PC-9 (cell line): ENCODE measurements around the gene NF2. TPM values are rescaled to one million over a fixed set of nuclear protein-coding genes. Genes with fewer than 3 reads are reported as not detected.

Source experiments
- Bru-seq: library from RNA; stranded (reverse); fragments of 400-500 nt; gene quantifications from one replicate; lab custom pipeline; 2021; lab: Mats Ljungman, UMichigan
- BruChase-seq, 2 experiments: library from RNA; stranded (reverse); fragments of 400-500 nt; gene quantifications; one replicate each; lab custom pipeline; 2021; lab: Mats Ljungman, UMichigan
- BruUV-seq: library from RNA; stranded (reverse); fragments of 400-500 nt; replicated peaks from 2 replicates; lab custom pipeline; 2021; lab: Mats Ljungman, UMichigan
- CTCF ChIA-PET: fragments of 300-600 bp; sonication (Branson Sonifier 250); formaldehyde crosslinking; loops from one replicate; lab custom pipeline; 2022; ENCODE audit warnings: antibody characterized with exemption; lab: Charles Lee
- POLR2A ChIA-PET: fragments of 300-600 bp; sonication (Branson Sonifier 250); formaldehyde crosslinking; loops from one replicate; lab custom pipeline; 2022; ENCODE audit warnings: antibody characterized with exemption; ENCODE audit not compliant: unreplicated experiment; lab: Charles Lee
- DNase-seq, 2 experiments: peaks; one replicate each; pipeline versions ENCODE4 v3.0.0 to v3.0.0-alpha.2; 2015 to 2022; ENCODE audit warnings: mixed read lengths in 1 of 2
- H2AFZ ChIP-seq: fragments of 200-600 bp; sonication (generic); 2 replicates; pipeline ENCODE4 v1.8.1; 2017; ENCODE audit warnings: antibody characterized with exemption
- H3F3A ChIP-seq: fragments of 200-600 bp; sonication (generic); 2 replicates; pipeline ENCODE4 v1.8.1; 2017; ENCODE audit warnings: antibody characterized with exemption, mild to moderate bottlenecking, low read depth; ENCODE audit not compliant: insufficient read depth
- H3K27ac ChIP-seq: fragments of 200-600 bp; sonication (generic); 2 replicates; pipeline ENCODE4 v1.6.1; 2016; ENCODE audit warnings: mixed run types
- H3K27me3 ChIP-seq: fragments of 200-600 bp; sonication (generic); 2 replicates; pipeline ENCODE4 v1.6.1; 2016; ENCODE audit warnings: low read depth, mixed run types; ENCODE audit not compliant: insufficient read depth
- H3K36me3 ChIP-seq: fragments of 200-600 bp; sonication (generic); 2 replicates; pipeline ENCODE4 v1.6.1; 2016; ENCODE audit warnings: low read depth, mixed run types
- H3K4me1 ChIP-seq: fragments of 200-600 bp; sonication (generic); replicated peaks from 2 replicates; pipeline ENCODE4 v1.6.1; 2016; ENCODE audit warnings: mixed run types; ENCODE audit not compliant: insufficient read depth
- H3K4me2 ChIP-seq: fragments of 200-600 bp; sonication (generic); 2 replicates; pipeline ENCODE4 v1.6.1; 2017; ENCODE audit warnings: mixed run types
- H3K4me3 ChIP-seq: fragments of 200-600 bp; sonication (generic); 2 replicates; pipeline ENCODE4 v1.6.1; 2016; ENCODE audit warnings: mixed run types
- H3K79me2 ChIP-seq: fragments of 200-600 bp; sonication (generic); 2 replicates; pipeline ENCODE4 v1.6.1; 2017; ENCODE audit warnings: low read depth, mixed run types
- H3K9me2 ChIP-seq: fragments of 200-600 bp; sonication (generic); 2 replicates; pipeline ENCODE4 v1.8.1; 2017; ENCODE audit warnings: mild to moderate bottlenecking; ENCODE audit not compliant: insufficient read depth
- H3K9me3 ChIP-seq: fragments of 200-600 bp; sonication (generic); 2 replicates; pipeline ENCODE4 v1.8.1; 2016; ENCODE audit warnings: low read depth; ENCODE audit not compliant: insufficient read depth
- H4K20me1 ChIP-seq: fragments of 200-600 bp; sonication (generic); 2 replicates; pipeline ENCODE4 v1.8.1; 2017; ENCODE audit not compliant: insufficient read depth
- EZH2 ChIP-seq: fragments of 200-600 bp; sonication (generic); IDR thresholded peaks from 2 replicates; pipeline ENCODE4 v1.8.0; 2017; ENCODE audit warnings: antibody characterized with exemption, low read depth
- intact Hi-C: fragments of 100-400 bp; cut with micrococcal nuclease; formaldehyde crosslinking; loops from one replicate; pipeline ENCODE4 v1.10.0; 2022; ENCODE audit not compliant: unreplicated experiment
- long read RNA-seq: library from polyadenylated mRNA; stranded (forward); transcript quantifications from one replicate; pipeline ENCODE4 v2.0.0, GENCODE V29; 2022
- total RNA-seq: library from RNA; stranded (reverse); gene quantifications from 2 replicates; pipeline ENCODE4 v1.2.3, GENCODE V29; 2021
- TF ChIP-seq, protein P1 (sequence below): fragments of 200-600 bp; sonication (generic); conservative IDR thresholded peaks from 2 replicates; pipeline ENCODE4 v1.6.1; 2017; ENCODE audit warnings: mixed run types, antibody characterized with exemption, mild to moderate bottlenecking, moderate library complexity

The NF2 gene
- total RNA-seq (58.5 and 73.2 TPM in 2 replicates), Bru-seq, nascent RNA (percentile 79 among the genes with signal in this experiment), BruChase-seq, experiment 1, labeled RNA remaining after a 2-hour chase (percentile 73 among the genes with signal in this experiment), BruChase-seq, experiment 2, labeled RNA remaining after a 6-hour chase (percentile 85 among the genes with signal in this experiment)
- long read RNA-seq, full-length matches to known transcripts = 19 of 37 reads
- long read RNA-seq, partial matches to known transcripts = 3 of 37 reads
- long read RNA-seq, other reads (novel, unspliced or antisense) = 15 of 37 reads

DNA sequence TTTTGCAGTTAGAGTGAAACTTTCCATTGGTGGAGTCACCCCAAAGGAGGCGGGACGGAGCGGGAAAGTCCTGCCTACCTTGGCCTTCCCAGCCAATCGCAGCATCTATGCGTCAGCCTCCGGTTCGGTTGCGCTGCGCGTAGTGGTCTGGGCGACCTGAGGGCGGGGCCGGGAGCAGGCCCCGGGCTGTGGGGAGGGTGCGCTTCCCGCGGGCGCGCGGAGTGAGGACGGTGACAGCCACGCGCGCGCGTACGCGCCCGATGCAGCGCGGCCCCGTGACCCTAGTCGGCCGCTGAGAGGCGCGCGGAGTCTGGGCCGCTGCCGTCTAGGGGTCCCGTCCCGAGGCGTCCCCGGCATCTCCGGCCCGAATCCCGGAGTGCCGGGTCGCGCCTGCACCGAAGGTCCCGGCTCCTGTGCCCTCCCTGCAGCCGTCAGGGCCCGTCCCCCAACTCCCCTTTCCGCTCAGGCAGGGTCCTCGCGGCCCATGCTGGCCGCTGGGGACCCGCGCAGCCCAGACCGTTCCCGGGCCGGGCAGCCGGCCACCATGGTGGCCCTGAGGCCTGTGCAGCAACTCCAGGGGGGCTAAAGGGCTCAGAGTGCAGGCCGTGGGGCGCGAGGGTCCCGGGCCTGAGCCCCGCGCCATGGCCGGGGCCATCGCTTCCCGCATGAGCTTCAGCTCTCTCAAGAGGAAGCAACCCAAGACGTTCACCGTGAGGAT, at the start of gene NF2:
Gene NF2, plus strand, starts transcription at position 276 of the 718 bp plus-strand sequence. Its CDS starts 366 bp downstream, at position 642.
- no peaks in the 10 kb centered on the region; the same call in 1 of the 2 replicates for H3K36me3 ChIP-seq
- H3K9me3 ChIP-seq = no peaks in the 10 kb centered on the region
- peaks cover 50% of the 10 kb centered on the region for H3K79me2 ChIP-seq
- DNase-seq = peak; percentile 96 to 98
- H3K27me3 ChIP-seq = no peaks in the 10 kb centered on the region
- H3K27ac ChIP-seq = peak within 1 kb of the TSS; percentile 35; the same call in 1 of the 2 replicates
- peak within 1 kb of the TSS; percentile 92 for H2AFZ ChIP-seq
- peaks cover 18% of the 10 kb centered on the region for H3F3A ChIP-seq
- peak within 1 kb of the TSS; percentile 99 for H3K4me2 ChIP-seq
- ChIA-PET CTCF (interaction anchor here (1.0 kb wide), 1 partner anchor 485 kb away, joined by 4 read pairs; no protein-coding TSS in a partner anchor), POLR2A (interaction anchor here (0.7 kb wide), 1 partner anchor 9 kb away, joined by 3 read pairs; no protein-coding TSS in a partner anchor)
- TF ChIP-seq, protein P1, sequence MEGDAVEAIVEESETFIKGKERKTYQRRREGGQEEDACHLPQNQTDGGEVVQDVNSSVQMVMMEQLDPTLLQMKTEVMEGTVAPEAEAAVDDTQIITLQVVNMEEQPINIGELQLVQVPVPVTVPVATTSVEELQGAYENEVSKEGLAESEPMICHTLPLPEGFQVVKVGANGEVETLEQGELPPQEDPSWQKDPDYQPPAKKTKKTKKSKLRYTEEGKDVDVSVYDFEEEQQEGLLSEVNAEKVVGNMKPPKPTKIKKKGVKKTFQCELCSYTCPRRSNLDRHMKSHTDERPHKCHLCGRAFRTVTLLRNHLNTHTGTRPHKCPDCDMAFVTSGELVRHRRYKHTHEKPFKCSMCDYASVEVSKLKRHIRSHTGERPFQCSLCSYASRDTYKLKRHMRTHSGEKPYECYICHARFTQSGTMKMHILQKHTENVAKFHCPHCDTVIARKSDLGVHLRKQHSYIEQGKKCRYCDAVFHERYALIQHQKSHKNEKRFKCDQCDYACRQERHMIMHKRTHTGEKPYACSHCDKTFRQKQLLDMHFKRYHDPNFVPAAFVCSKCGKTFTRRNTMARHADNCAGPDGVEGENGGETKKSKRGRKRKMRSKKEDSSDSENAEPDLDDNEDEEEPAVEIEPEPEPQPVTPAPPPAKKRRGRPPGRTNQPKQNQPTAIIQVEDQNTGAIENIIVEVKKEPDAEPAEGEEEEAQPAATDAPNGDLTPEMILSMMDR = no peak
- TF ChIP-seq EZH2 = no peak
- H3K4me1 ChIP-seq = peaks cover 40% of the 10 kb centered on the region
- H3K9me2 ChIP-seq = no peaks in the 10 kb centered on the region
- intact Hi-C loops = no loop called here
- BruUV-seq = no TSS peak
- no peaks in the 10 kb centered on the region for H4K20me1 ChIP-seq
- H3K4me3 ChIP-seq = peak within 1 kb of the TSS; percentile 90

DNA sequence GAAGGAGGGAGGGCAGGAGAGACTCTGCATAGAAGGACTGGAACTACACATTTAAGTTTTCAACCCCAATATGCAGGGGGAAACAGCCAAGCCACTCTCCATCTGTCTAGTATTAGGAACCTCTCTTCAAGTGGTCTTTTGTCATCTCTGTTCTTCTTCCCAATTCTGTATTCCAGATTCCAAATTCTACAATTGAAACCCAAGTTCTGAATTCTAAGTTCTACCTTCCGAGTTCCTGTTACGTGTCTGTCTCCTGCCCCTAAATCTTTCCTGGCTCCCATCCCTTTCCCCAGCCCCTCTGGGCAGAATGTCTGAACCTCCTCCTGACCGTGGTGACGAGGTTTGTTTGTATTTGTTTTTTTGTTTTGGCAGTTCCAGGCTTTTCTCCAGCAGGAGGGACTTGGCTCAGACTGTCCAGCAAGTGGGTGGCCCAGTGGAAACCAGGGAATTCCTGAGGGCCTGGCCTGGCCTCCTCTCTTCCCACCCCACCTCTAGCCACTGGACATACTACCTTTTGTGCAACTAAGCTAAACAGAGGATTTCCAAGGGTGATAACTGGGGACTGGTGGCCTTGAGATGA, 48.3 kb upstream of the NF2 start:
- no peaks in the 10 kb centered on the region for H4K20me1 ChIP-seq
- H2AFZ ChIP-seq = no peak overlapping the region
- no TSS peak for BruUV-seq
- DNase-seq = no peak
- H3K4me2 ChIP-seq = peak overlapping the region; percentile 87
- intact Hi-C loops = no loop called here
- H3K79me2 ChIP-seq = peaks cover 15% of the 10 kb centered on the region
- ChIA-PET POLR2A (no interaction called here), CTCF (no interaction called here)
- peak overlapping the region; percentile 12; the same call in 1 of the 2 replicates for H3K27ac ChIP-seq
- H3K9me3 ChIP-seq = no peaks in the 10 kb centered on the region
- peaks cover 30% of the 10 kb centered on the region for H3F3A ChIP-seq
- H3K4me1 ChIP-seq = peaks cover 14% of the 10 kb centered on the region
- no peaks in the 10 kb centered on the region for H3K27me3 ChIP-seq
- no peak overlapping the region for H3K4me3 ChIP-seq
- no peaks in the 10 kb centered on the region for H3K9me2 ChIP-seq
- no peak for TF ChIP-seq EZH2
- peaks cover 12% of the 10 kb centered on the region; the same call in 1 of the 2 replicates for H3K36me3 ChIP-seq

DNA sequence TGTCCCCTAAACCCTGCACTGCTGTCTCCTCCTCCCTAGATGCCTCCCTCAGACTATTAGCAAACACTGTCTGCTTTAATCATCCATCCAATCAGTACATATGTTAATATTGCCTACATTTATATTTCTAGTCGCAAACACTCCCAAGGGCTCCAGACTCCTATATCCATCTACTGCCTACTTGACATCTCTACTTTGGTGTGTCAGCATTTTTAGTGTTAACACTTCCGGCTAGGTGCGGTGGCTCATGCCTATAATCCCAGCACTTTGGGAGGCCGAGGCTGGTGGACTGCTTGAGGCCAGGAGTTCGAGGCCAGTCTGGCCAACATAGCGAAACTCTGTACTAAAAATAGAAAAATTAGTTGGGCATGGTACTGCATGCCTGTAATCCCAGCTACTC, 44.4 kb upstream of the NF2 start:
- no peak overlapping the region for H2AFZ ChIP-seq
- H3K79me2 ChIP-seq = no peaks in the 10 kb centered on the region
- TF ChIP-seq, protein P1 = no peak
- TF ChIP-seq EZH2 = no peak
- peaks cover 13% of the 10 kb centered on the region for H3K4me1 ChIP-seq
- ChIA-PET CTCF (no interaction called here), POLR2A (no interaction called here)
- BruUV-seq = no TSS peak
- peaks cover 20% of the 10 kb centered on the region for H3F3A ChIP-seq
- H3K9me2 ChIP-seq = no peaks in the 10 kb centered on the region
- no peak overlapping the region for H3K27ac ChIP-seq
- no peak overlapping the region for H3K4me2 ChIP-seq
- no peaks in the 10 kb centered on the region for H4K20me1 ChIP-seq
- no peaks in the 10 kb centered on the region for H3K27me3 ChIP-seq
- H3K36me3 ChIP-seq = peaks cover 18% of the 10 kb centered on the region; the same call in 1 of the 2 replicates
- no peak for DNase-seq
- H3K4me3 ChIP-seq = no peak overlapping the region
- intact Hi-C loops = no loop called here
- no peaks in the 10 kb centered on the region for H3K9me3 ChIP-seq
